ENCODE measurements around the gene GDF15. TPM values are rescaled to one million over a fixed set of nuclear protein-coding genes. Genes with fewer than 3 reads are reported as not detected.

The GDF15 gene
- total RNA-seq, 1 experiment from 2014 or later = 27.3 TPM

- TF ChIP-seq ZNF219 (CRISPR knock-in tag; IDR thresholded peaks at IDR 0.05; ENCODE audit: borderline replicate concordance) = no peak
- TF ChIP-seq ZNF263 (CRISPR knock-in tag; IDR thresholded peaks at IDR 0.05; ENCODE audit: low read depth) = no peak
- TF ChIP-seq FOXP4 (CRISPR knock-in tag; IDR thresholded peaks at IDR 0.05) = no peak
- TF ChIP-seq ETV6 (CRISPR knock-in tag; IDR thresholded peaks at IDR 0.05) = 0 out of 2 replicates have a peak, but pooled peaks have one; percentile 13
- no peak for TF ChIP-seq RELA (CRISPR knock-in tag; IDR thresholded peaks at IDR 0.05; ENCODE audit: borderline replicate concordance)
- TF ChIP-seq NR2C2 (CRISPR knock-in tag; IDR thresholded peaks at IDR 0.05) = no peak
- TF ChIP-seq NFE2L1 (CRISPR knock-in tag; IDR thresholded peaks at IDR 0.05) = peak; percentile 12; the same call in 1 of the 2 replicates
- no peak for TF ChIP-seq GTF2I (CRISPR knock-in tag; conservative IDR thresholded peaks at IDR 0.05)
- TF ChIP-seq HMGXB4 (CRISPR knock-in tag; IDR thresholded peaks at IDR 0.05) = no peak
These were observed 12.5 kb upstream of the GDF15 start for GRCh38 chr19:18373407-18373891.

GRCh38 chr19:18373892-18374629 lies 11.9 kb upstream of the GDF15 start:
- Mint-ChIP-seq H3K27ac (peak overlapping the region; percentile 99), H3K9me3 (no peaks in the 10 kb centered on the region), H3K4me1 (peaks cover 27% of the 10 kb centered on the region), H3K27me3 (ENCODE audit: low read depth) (no peaks in the 10 kb centered on the region), H3K36me3 (no peaks in the 10 kb centered on the region), H3K4me3 (no peak overlapping the region)
- DNase-seq (ENCODE audit: low spot score) = peak; percentile 88
- POLR2A ChIA-PET = interaction anchor here (1.1 to 1.8 kb wide), 3 partner anchors 9 to 92 kb away, joined by 3 to 9 read pairs (median 6); partner anchors contain the start of genes GDF15 and JUND
- peak; percentile 79 for ATAC-seq
- CTCF ChIA-PET = interaction anchor here (0.6 to 2.5 kb wide), 7 partner anchors 12 to 122 kb away, joined by 3 to 16 read pairs (median 5); partner anchors contain the start of gene GDF15
- TF ChIP-seq EMX1 (CRISPR knock-in tag; IDR thresholded peaks at IDR 0.05) = no peak
- TF ChIP-seq NR3C1 (CRISPR knock-in tag; conservative IDR thresholded peaks at IDR 0.05; ENCODE audit: low read depth) = no peak
- TF ChIP-seq JAZF1 (CRISPR knock-in tag; IDR thresholded peaks at IDR 0.05) = no peak
- no peak for TF ChIP-seq PRDM15 (CRISPR knock-in tag; IDR thresholded peaks at IDR 0.05)
- peak; percentile 65; the same call in 1 of the 2 replicates for TF ChIP-seq ERG (CRISPR knock-in tag; IDR thresholded peaks at IDR 0.05)
- TF ChIP-seq STAT6 (CRISPR knock-in tag; conservative IDR thresholded peaks at IDR 0.05; ENCODE audit: low read depth) = no peak
- TF ChIP-seq ZNF532 (CRISPR knock-in tag; IDR thresholded peaks at IDR 0.05; ENCODE audit: borderline replicate concordance) = peak; percentile 96
- TF ChIP-seq ZNF396 (CRISPR knock-in tag; IDR thresholded peaks at IDR 0.05; ENCODE audit: borderline replicate concordance) = no peak

More at GRCh38 chr19:18373407-18373891, 12.5 kb upstream of the GDF15 start:
- ChIA-PET CTCF (interaction anchor here (0.6 to 2.5 kb wide), 3 partner anchors 11 to 15 kb away, joined by 3 to 16 read pairs (median 12); partner anchors contain the start of gene GDF15), POLR2A (interaction anchor here (1.3 to 1.8 kb wide), 3 partner anchors 12 to 92 kb away, joined by 5 to 9 read pairs (median 6); partner anchors contain the start of genes GDF15 and JUND)
- no peaks in the 10 kb centered on the region for H3K36me3 Mint-ChIP-seq
- DNase-seq (ENCODE audit: low spot score) (no peak), ATAC-seq (no peak)
- H3K4me1 Mint-ChIP-seq = peaks cover 33% of the 10 kb centered on the region
- no peaks in the 10 kb centered on the region for H3K27me3 Mint-ChIP-seq (ENCODE audit: low read depth)
- no peak overlapping the region for H3K4me3 Mint-ChIP-seq
- H3K27ac Mint-ChIP-seq = peak overlapping the region; percentile 99
- no peaks in the 10 kb centered on the region for H3K9me3 Mint-ChIP-seq

All from WTC11 (cell line).